Nephron (organoid): ENCODE data around the gene TMEM184C.
A peak's percentile ranks its signal among the peaks of the same experiment; 100 is the strongest.

ENCODE experiments used
- H3K27ac Mint-ChIP-seq, 3 experiments: 2 replicates each; pipeline ENCODE4 v1.8.0; 2020; ENCODE audit warnings: mixed read lengths in 3 of 3, mild to moderate bottlenecking in 2 of 3, moderate library complexity in 1 of 3
- H3K27me3 Mint-ChIP-seq: 2 replicates; pipeline ENCODE4 v1.8.0; 2021; ENCODE audit warnings: low read depth, mild to moderate bottlenecking, moderate library complexity, mixed read lengths
- H3K36me3 Mint-ChIP-seq: 2 replicates; pipeline ENCODE4 v1.8.0; 2020; ENCODE audit warnings: low read depth, mixed read lengths
- H3K4me1 Mint-ChIP-seq: 2 replicates; pipeline ENCODE4 v1.8.0; 2020; ENCODE audit warnings: mixed read lengths
- H3K4me3 Mint-ChIP-seq, 3 experiments: 2 replicates each; pipeline ENCODE4 v1.8.0; 2020; ENCODE audit warnings: mild to moderate bottlenecking in 3 of 3, mixed read lengths in 3 of 3, moderate library complexity in 2 of 3
- H3K9me3 Mint-ChIP-seq: 2 replicates; pipeline ENCODE4 v1.8.0; 2020; ENCODE audit warnings: mixed read lengths
- TF ChIP-seq, protein P1 (sequence below), 3 experiments: fragments of 200-600 bp; sonication (generic); IDR thresholded peaks; one replicate each; pipeline ENCODE4 v1.5.0; 2021; ENCODE audit warnings: antibody characterized with exemption in 3 of 3; ENCODE audit not compliant: unreplicated experiment in 3 of 3

The TMEM184C gene

DNA sequence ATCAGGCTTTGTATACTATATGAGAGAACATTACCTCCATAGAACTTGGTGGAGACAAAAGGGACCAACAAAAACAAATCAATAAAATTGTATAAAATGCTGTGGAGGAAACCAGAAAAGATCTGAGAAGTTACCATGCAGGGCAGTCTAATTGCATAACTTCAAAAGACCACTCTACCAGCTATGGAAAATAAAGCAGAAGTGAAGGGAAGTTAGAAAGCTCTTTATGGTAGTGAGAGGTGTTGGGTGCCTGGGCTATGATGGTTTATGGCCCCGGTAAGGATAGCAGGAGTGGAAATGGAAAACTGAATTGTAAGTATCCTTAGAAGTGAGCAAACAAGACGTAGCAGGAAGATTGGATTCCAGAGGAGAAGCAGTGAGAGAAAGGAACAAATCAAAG, 3.1 kb downstream of the TMEM184C start:
- H3K27ac Mint-ChIP-seq: peak overlapping the region in 1 of 3 experiments; percentile 13

DNA sequence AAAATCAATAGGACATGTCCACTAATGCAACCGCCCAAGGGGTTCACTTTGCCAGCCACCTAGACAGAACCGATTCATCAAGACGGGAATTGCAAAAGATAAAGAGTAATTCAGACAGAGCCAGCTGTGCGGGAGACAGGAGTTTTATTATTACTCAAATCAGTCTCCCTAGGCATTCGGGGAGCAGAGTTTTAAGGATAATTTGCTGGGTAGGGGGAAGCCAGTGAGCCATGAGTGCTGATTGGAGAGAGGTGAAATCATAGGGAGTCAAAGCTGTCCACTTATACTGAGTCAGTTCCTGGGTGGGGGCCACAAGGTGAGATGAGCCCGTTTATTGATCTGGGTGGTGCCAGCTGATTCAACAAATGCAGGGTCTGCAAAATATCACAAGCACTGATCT, 8.5 kb downstream of the TMEM184C start:
- Mint-ChIP-seq H3K4me1 (peaks cover 6% of the 10 kb centered on the region), H3K27me3 (no peaks in the 10 kb centered on the region), H3K27ac (no peak overlapping the region), H3K4me3 (no peak overlapping the region), H3K36me3 (peaks cover 52% of the 10 kb centered on the region), H3K9me3 (no peaks in the 10 kb centered on the region)
- TF ChIP-seq, protein P1, sequence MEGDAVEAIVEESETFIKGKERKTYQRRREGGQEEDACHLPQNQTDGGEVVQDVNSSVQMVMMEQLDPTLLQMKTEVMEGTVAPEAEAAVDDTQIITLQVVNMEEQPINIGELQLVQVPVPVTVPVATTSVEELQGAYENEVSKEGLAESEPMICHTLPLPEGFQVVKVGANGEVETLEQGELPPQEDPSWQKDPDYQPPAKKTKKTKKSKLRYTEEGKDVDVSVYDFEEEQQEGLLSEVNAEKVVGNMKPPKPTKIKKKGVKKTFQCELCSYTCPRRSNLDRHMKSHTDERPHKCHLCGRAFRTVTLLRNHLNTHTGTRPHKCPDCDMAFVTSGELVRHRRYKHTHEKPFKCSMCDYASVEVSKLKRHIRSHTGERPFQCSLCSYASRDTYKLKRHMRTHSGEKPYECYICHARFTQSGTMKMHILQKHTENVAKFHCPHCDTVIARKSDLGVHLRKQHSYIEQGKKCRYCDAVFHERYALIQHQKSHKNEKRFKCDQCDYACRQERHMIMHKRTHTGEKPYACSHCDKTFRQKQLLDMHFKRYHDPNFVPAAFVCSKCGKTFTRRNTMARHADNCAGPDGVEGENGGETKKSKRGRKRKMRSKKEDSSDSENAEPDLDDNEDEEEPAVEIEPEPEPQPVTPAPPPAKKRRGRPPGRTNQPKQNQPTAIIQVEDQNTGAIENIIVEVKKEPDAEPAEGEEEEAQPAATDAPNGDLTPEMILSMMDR (IDR thresholded peaks at IDR 0.05; ENCODE audit: unreplicated experiment in 3 of 3): no peak

More for the DNA sequence above, 3.1 kb downstream of the TMEM184C start:
- peaks cover 32% of the 10 kb centered on the region for H3K36me3 Mint-ChIP-seq
- peaks cover 26% of the 10 kb centered on the region for H3K4me1 Mint-ChIP-seq
- no peaks in the 10 kb centered on the region for H3K9me3 Mint-ChIP-seq
- TF ChIP-seq, protein P1 (IDR thresholded peaks at IDR 0.05; ENCODE audit: unreplicated experiment in 3 of 3): no peak
- H3K27me3 Mint-ChIP-seq: no peaks in the 10 kb centered on the region
- H3K4me3 Mint-ChIP-seq: peak overlapping the region; percentile 58 to 76 (median 60)

DNA sequence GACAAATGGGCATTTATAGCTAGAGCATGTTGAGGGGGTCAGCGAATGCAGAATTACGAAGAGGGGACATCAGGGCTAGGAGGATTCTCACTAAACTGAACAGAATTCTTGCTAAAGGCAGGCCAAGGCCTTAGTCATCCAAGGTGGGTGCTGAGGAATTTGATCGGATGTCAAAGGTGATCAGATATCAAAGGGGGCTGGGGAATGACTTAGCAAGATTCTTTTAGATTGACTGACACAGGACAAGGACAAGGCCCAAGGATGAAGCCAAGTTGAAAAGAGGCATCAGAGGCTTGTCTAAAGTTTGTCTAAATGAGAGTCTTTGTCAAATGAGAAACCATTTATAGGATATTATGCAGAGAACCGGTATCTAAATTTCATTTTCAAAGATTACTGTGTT, 9.7 kb downstream of the TMEM184C start:
- TF ChIP-seq, protein P1 (IDR thresholded peaks at IDR 0.05; ENCODE audit: unreplicated experiment in 3 of 3): no peak
- no peaks in the 10 kb centered on the region for H3K4me1 Mint-ChIP-seq
- H3K4me3 Mint-ChIP-seq: no peak overlapping the region
- H3K36me3 Mint-ChIP-seq: peaks cover 58% of the 10 kb centered on the region
- H3K27ac Mint-ChIP-seq: no peak overlapping the region
- no peaks in the 10 kb centered on the region for H3K27me3 Mint-ChIP-seq
- H3K9me3 Mint-ChIP-seq: no peaks in the 10 kb centered on the region

DNA sequence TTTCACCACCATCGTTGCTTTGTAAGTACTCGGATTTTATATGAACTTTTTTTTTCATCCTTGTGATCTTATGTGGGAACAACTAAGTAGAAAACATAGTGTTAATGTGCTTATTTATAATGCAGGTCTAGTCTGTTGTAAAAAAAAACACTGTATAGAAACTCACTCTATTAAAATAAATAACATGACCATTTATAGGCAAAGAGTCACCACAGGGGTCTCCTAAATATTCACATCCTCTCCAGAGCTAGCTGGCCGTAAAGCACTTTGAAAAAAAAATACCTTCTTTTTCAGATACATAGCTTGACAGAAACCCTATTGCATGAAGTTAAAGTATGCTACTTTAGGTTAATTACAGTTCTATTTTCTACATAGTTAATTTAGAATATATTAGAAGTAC, 11.2 kb downstream of the TMEM184C start:
- TF ChIP-seq, protein P1 (IDR thresholded peaks at IDR 0.05; ENCODE audit: unreplicated experiment in 3 of 3): no peak
- H3K9me3 Mint-ChIP-seq: no peaks in the 10 kb centered on the region
- no peak overlapping the region for H3K4me3 Mint-ChIP-seq
- H3K27ac Mint-ChIP-seq: no peak overlapping the region
- H3K27me3 Mint-ChIP-seq: no peaks in the 10 kb centered on the region
- peaks cover 62% of the 10 kb centered on the region for H3K36me3 Mint-ChIP-seq
- no peaks in the 10 kb centered on the region for H3K4me1 Mint-ChIP-seq

DNA sequence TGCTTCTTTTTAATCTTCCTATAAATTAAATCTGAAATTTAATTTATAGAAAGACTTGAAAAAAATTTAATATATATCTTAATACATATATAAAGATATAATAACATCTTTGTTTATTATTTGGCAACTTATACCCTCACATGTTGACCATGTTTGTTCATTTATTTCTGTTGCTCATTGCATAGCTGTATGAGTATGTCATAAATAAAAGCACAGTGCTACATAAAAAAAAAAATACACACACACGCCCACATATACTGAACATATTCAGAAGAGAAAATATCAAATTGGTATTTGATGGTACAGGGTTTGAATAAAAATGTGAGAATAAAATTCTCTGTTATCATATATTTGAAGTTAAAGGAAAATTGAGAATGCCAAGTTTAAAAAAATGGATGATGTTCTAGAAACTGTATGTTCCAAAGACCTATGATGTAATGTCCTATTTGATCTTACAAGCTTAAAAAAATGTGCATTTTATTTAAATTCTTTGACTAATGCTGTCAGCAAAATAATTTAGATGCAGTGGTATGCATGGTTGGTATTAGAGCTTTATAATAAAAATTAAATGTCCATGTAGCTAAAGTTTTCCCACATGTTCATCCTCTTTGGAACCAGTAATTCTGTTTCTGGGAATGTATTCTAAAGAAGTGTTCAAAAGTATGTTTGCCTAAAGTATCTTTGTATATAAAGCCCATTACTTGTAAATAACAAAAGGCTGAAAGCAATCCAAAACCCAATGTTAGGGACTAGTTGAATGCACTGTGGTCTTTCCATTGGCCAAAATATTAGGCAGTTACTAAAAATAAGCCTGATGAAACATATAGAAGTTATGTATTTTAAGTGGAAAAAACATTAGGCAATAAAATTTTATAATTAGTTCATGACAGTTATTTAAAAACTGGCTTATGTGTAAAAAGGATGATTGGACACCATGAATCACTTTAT, 12.9 kb downstream of the TMEM184C start:
- Mint-ChIP-seq H3K36me3 (peaks cover 70% of the 10 kb centered on the region), H3K9me3 (no peaks in the 10 kb centered on the region), H3K4me1 (no peaks in the 10 kb centered on the region), H3K27me3 (no peaks in the 10 kb centered on the region), H3K4me3 (no peak overlapping the region), H3K27ac (no peak overlapping the region)
- TF ChIP-seq, protein P1 (IDR thresholded peaks at IDR 0.05; ENCODE audit: unreplicated experiment in 3 of 3): no peak

DNA sequence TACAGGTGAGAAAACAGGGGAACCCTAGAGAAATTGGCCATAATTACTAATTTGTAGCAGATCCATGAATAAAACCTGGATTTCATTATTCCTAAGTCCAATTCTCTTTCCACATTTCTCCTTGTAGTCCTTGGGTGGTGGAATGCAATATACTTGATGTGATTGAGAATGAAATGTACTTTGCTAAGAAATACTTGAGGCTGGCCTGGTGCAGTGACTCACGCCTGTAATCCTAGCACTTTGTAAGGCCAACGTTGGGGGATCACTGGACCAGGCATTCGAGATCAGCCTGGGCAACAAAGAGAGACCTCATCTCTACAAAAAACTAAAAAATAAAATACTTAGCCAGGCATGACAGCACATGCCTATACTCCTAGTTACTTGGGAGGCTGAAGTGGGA, 15.9 kb downstream of the TMEM184C start:
- no peak overlapping the region for H3K27ac Mint-ChIP-seq
- peaks cover 10% of the 10 kb centered on the region for H3K9me3 Mint-ChIP-seq
- no peaks in the 10 kb centered on the region for H3K4me1 Mint-ChIP-seq
- H3K36me3 Mint-ChIP-seq: peaks cover 76% of the 10 kb centered on the region
- H3K27me3 Mint-ChIP-seq: no peaks in the 10 kb centered on the region
- TF ChIP-seq, protein P1 (IDR thresholded peaks at IDR 0.05; ENCODE audit: unreplicated experiment in 3 of 3): no peak
- H3K4me3 Mint-ChIP-seq: no peak overlapping the region
